WI38 (cell line): ENCODE data around the gene ELF2.
"Not testable (repeated sequence)": the region's sequence is repeated elsewhere in the genome, so short reads cannot be mapped to it uniquely, and the experiment has no call there.

Source experiments
- H3K4me3 ChIP-seq: 2 replicates; pipeline ENCODE4 v1.5.1; 2011; ENCODE audit warnings: low read depth, mild to moderate bottlenecking, control low read depth, low read length
- TF ChIP-seq, protein P1 (sequence below): IDR thresholded peaks from 2 replicates; pipeline ENCODE4 v1.5.1; 2012; ENCODE audit warnings: low read depth, mild to moderate bottlenecking, control low read depth, low read length

The ELF2 gene

DNA sequence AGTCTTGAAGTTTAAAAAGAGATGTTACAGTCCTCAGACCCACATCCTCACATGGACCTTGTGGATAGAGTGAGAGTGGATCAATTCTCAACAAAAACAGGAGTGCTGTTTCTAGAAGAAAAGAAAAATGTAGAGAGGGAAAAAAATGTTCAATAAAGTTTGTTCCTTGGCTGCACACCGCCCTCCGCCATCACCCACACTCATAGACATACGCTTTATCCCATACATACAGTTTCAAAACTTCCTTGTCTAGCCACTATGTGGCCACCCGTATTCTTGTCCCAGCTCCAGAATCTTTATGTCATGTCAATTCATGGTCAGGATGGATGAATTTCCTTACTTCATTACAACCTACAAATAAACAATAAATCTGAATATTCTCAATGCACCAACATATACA is 23.5 kb upstream of the ELF2 start:
- H3K4me3 ChIP-seq: no peak overlapping the region
- TF ChIP-seq, protein P1, sequence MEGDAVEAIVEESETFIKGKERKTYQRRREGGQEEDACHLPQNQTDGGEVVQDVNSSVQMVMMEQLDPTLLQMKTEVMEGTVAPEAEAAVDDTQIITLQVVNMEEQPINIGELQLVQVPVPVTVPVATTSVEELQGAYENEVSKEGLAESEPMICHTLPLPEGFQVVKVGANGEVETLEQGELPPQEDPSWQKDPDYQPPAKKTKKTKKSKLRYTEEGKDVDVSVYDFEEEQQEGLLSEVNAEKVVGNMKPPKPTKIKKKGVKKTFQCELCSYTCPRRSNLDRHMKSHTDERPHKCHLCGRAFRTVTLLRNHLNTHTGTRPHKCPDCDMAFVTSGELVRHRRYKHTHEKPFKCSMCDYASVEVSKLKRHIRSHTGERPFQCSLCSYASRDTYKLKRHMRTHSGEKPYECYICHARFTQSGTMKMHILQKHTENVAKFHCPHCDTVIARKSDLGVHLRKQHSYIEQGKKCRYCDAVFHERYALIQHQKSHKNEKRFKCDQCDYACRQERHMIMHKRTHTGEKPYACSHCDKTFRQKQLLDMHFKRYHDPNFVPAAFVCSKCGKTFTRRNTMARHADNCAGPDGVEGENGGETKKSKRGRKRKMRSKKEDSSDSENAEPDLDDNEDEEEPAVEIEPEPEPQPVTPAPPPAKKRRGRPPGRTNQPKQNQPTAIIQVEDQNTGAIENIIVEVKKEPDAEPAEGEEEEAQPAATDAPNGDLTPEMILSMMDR: no peak

DNA sequence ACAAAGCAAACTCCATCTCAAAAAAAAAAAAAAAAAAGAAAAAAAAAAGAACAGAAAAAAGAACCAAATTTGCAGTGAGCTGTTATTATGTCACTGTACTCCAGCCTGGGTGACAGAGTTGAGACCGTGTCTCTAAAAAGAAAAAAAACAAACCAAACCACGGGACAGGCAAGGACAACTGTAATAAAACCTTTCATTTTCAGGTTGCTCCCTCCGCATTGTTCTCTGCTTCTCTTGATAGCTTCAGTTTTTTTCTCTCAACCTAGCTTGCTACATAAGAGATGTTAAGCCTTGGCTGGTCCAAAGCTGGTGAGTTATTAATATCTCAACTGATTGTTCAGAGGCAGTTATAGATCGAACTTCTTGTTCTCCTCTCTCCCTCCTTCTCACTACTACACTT is 23.1 kb upstream of the ELF2 start:
- TF ChIP-seq, protein P1: no peak
- no peak overlapping the region for H3K4me3 ChIP-seq

DNA sequence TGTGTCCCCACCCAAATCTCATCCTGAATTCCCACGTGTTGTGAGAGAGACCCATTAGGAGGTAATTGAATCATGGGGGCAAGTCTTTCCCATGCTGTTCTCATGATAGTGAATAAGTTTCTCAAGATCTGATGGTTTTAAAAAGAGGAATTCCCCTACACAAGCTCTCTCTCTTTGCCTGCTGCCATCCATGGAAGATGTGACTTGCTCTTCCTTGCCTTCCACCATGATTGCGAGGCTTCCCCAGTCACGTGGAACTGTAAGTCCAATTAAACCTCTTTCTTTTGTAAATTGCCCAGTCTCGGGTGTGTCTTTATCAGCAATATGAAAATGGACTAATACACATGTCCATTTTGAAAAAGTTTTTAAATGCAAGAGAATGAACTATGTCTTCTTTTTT is 20.2 kb upstream of the ELF2 start:
- H3K4me3 ChIP-seq: not testable (repeated sequence)

DNA sequence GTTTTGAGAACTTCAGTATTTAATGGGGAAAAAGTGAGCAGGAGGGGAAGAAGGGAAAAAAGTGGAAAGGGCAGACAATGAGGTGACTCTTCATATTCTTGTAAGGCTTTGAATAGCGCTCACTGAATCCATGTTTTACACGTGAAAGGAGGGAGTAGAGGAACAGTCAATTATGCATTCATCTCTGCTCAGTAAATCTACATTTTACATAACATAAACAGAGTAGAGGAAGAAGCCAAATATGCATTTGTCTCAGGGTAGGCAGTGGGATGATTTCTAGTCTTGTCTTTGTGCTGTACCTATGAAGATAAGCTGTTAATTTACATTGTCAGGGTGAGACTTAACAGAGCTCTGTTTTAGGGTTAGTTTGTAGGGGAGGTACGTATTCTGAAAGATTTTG is 19.4 kb upstream of the ELF2 start:
- no peak overlapping the region for H3K4me3 ChIP-seq
- TF ChIP-seq, protein P1: no peak

DNA sequence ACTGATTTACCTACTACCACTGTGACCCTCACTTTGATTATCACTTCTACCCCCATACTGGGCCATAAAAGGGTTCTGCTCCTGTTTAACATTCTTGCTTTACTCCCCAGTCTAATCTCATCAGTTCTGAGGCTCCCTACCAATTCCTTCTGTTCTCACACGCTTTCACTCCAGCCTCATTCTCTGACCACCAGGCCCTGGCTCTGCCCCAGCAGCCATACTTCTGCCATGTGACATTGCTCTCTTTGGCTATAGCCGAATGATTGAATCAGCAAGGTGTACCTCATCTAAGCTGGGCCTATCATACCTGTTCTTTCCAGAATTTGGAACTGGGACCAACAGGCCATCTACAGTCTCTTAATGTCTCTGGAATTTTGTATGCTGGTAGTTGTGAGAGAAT is 14.4 kb upstream of the ELF2 start:
- TF ChIP-seq, protein P1: no peak
- no peak overlapping the region for H3K4me3 ChIP-seq

DNA sequence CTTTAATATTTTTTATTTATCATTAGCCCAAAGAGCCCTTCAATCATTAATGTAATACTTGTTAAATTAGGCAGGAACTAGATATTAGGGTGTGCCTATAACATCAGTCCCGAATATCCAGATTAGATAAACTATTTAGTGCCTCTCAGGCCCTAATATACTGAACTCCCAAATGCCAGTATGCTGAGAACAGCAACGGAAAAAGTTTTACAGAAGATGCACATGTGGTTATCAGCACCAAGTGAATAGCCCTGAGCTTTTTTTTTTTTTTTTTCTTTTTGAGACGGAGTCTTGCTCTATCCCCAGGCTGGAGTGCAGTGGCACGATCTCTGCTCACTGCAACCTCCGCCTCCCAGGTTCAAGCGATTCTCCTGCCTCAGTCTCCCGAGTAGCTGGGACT is 13.0 kb upstream of the ELF2 start:
- H3K4me3 ChIP-seq: no peak overlapping the region
- TF ChIP-seq, protein P1: no peak

DNA sequence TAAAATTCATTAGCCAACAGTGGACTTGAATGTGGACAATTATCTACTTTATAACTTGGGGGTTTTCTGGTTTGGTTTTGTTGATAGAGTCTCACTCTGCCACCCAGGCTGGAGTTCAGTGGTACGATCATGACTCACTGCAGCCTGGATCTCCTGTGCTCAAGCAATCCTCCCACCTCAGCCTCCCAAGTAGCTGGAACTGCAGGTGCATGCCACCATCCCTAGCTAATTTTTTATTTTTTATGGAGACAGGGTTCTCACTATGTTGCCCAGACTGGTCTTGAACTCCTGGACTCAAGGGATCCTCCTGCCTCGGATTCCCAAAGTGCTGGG is 12.4 kb upstream of the ELF2 start:
- TF ChIP-seq, protein P1: no peak
- H3K4me3 ChIP-seq: no peak overlapping the region

DNA sequence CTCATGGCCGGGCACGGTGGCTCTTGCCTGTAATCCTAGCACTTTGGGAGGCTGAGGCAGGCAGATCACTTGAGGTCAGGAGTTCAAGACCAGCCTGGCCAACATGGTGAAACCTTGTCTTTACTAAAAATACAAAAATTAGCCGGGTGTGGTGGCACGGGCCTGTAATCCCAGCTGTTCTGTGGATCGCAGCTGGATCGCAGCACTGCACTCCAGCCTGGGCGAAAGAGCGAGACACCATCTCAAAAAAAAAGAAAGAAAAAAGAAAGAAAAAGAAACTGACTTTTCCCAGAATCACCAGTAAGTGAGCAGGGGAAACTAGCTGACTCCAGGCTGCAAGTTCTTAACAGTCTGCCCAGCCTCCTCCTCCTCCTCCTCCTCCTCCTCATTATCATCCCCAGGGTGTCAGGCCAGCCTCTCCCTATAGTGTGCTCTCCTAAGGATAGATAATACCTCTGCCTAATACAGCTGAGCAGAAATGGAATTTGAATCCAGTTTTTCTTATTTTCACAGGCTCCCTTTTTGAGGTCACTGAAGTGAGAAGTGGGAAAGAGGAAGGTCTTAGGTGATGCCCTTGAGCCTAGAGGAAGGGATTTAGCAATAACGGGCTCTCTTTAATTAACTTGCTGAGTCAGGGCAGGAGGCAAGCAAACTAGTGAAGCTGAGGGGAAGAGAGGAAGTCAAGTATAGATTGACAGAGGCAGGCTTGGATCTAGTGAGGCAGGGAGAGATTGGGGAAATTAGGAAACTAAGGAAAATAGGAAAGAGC is 11.8 kb upstream of the ELF2 start:
- TF ChIP-seq, protein P1: no peak
- no peak overlapping the region for H3K4me3 ChIP-seq
